ENCODE data around the gene CBFA2T2.
"Not testable (repeated sequence)": the region's sequence is repeated elsewhere in the genome, so short reads cannot be mapped to it uniquely, and the experiment has no call there.

Gene CBFA2T2

DNA sequence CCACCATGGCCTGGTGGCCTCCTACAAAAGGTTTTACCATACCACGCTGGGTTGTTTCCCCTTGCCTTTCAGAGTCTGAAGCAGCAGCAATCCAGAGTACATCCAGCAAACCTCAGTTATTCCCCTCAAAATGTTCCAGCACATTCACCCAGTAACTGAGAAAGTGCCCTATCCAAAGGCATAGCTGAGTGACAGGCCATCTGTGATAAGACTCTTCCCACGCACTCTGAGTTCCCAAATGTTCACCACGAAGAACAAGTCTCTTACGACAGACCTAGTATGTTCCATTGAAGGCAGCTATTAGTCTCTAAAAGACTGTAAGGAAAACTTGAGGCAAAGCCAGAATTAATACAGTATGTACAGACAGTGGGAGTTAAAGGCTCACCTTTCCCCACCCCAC is 140.6 kb downstream of the CBFA2T2 start:
- no peak for DNase-seq

DNA sequence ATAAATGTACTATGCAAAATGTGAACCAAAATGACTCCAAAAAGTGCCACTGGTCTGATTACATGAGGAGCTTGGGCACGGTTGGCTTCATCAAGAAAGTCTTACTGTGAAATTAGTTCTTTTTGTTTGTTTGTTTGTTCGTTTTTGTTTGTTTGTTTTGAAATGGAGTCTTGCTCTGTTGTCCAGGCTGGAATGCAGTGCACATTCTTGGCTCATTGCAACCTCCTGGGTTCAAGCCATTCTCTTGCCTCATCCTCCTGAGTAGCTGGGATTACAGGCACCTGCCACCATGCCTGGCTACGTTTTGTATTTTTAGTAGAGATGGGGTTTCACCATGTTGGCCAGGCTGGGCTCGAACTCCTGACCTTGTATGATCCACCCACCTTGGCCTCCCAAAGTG is 142.0 kb downstream of the CBFA2T2 start:
- DNase-seq: not testable (repeated sequence)

DNA sequence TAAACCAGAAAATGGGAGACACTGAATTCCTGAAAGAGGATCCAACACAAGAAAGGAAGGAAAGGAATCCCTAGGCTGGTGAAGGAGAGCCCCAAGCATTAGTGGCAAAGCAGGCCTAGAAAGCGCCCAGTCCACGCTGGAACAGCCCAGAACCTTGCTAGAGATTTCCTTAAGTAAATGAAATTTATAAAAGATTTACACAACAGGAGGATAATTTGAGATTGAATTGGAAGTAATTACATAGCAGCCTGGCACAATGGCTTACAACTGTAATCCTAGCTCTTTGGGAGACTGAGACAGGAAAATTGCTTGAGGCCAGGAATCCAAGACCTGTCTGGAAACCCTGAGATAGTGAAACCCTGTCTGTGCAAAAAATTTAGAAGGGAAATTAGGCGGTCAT is 145.4 kb downstream of the CBFA2T2 start:
- DNase-seq: no peak

DNA sequence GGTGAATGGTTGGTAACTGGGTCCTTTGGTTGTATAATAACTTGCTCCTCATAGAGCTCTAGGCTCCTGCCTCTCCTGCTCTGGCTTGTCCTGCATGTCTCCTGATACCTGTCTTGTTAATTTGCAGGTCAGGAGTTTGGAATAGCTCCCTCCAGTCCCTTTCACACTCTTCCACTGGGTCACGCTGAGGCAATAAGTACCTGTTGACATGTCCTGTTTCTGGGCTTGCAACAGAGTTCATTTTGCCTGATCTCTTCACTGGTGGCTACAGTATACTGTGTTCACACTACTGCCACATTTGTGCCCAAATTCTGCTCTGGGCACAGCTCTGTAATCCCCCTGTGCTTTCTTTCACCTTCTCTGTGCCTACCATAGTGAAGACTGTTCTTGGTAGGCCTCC is 146.9 kb downstream of the CBFA2T2 start:
- no peak for DNase-seq

DNA sequence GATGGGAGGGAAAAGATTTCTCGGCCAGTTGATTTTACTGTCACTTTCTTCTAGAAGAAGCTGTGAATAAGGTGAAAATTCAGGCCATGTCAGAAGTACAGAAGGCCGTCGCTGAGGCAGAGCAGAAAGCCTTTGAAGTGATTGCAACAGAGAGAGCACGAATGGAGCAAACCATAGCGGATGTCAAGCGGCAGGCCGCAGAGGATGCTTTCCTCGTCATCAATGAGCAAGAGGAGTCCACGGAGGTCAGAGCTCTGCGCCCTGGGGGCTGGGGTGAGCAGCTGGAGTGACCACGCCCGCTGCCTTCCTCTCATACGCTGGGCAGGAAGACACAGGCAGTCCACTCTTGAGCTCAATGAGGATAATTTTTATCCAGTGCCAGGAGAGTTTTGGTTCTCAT is 150.4 kb downstream of the CBFA2T2 start:
- no peak for DNase-seq

DNA sequence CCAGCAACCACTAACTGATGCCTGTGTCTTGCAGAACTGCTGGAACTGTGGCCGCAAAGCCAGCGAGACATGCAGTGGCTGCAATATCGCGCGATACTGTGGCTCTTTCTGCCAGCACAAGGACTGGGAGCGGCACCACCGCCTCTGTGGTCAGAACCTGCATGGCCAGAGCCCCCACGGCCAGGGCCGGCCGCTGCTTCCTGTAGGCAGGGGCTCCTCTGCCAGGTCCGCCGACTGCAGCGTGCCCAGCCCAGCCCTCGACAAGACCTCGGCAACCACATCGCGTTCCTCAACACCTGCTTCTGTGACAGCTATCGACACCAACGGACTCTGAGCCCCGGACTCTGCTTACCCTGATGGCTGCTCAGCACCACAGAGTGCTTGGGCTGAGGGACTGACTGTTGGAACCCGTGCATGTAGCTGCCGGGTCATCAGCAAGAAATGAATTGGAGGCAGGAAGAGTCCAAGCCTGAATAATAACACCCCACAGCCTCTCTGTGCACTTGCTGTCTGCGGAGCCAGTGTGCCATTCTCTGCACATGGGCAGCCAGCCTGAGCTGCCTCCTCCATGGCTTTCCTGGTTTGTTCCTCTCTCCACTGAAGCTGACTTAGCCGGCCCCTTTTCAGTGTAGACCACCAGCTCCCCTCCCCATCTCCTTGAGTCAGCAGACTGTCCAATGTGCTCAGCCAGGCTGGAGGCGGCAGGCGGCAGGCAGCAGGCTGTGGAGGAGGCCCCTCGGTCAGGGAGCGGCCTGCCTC is 154.6 kb downstream of the CBFA2T2 start:
- no peak for DNase-seq

DNA sequence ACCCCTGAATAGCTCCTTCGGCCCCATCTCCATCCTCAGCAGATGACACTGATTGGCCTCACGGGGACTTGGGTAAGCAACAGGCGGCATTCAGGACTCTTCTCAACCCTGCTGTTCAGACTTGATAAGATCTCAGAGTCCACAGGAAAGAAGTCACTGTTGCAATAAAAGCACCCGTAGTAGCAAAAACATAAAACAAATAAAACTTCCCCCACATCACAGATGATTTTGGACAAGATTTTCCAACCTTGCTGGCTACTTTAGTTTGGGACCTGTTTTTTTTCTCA is 155.1 kb downstream of the CBFA2T2 start:
- DNase-seq: no peak

DNA sequence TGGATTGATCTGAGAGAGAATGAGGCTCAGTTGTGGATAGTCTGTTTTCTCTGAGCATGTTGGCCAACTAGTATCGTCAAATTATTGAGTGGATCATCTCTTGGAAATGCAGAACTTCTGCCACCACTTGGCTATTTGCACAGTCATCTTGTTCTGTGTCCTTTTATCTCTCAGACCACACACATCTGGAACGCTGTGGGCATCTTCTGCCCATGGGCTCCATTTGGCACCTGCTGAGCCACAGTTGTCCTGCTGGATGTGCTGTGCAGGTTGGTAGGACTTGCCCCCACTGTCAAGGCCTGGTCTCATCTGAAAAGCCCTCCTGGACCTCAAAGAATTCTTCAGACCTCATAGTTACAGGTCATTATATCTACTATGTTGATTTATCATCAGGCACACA is 155.5 kb downstream of the CBFA2T2 start:
- DNase-seq: no peak

DNA sequence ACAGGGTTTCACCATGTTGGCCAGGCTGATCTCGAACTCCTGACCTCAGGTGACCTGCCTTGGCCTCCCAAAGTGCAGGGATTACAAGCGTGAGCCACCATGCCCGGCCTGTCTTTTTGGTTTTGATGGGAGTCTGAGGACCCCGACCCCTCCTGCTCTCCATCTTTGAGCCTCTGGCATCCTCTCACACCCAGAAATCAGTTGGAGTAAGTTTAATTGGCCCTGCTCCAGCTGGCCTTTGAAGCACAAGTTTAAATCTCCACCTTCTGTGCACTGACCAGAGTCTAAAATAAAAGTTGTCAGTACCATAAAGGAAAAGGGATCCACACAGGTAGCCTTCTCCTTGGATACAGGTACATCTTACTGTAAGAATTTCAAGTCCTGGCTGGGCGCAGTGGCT is 156.3 kb downstream of the CBFA2T2 start:
- DNase-seq: no peak

DNA sequence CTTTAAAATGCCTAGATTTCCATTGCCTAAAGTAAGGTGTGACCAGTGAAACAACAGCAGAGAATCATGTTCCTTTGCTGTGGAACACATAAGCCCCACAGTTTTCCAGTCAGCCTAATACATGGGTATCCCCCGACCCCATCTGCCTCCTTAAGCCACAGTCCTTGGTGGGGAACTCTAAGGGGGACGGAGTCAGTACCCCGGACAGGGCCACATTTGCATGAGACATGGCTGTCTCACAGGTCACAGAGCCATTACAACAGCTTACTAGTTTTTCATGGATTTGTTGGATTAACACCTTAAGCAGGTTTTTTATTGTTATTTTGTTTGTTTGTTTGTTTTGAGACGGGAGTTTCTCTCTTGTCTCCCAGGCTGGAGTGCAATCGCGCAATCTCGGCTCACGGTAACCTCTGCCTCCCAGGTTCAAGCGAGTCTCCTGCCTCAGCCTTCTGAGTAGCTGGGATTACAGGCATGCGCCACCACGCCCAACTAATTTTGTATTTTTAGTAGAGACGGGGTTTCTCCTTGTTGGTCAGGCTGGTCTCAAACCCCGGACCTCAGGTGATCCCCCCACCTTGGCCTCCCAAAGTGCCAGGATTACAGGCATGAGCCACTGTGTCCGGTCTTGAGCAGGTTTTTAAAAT is 157.2 kb downstream of the CBFA2T2 start:
- DNase-seq: not testable (repeated sequence)

DNA sequence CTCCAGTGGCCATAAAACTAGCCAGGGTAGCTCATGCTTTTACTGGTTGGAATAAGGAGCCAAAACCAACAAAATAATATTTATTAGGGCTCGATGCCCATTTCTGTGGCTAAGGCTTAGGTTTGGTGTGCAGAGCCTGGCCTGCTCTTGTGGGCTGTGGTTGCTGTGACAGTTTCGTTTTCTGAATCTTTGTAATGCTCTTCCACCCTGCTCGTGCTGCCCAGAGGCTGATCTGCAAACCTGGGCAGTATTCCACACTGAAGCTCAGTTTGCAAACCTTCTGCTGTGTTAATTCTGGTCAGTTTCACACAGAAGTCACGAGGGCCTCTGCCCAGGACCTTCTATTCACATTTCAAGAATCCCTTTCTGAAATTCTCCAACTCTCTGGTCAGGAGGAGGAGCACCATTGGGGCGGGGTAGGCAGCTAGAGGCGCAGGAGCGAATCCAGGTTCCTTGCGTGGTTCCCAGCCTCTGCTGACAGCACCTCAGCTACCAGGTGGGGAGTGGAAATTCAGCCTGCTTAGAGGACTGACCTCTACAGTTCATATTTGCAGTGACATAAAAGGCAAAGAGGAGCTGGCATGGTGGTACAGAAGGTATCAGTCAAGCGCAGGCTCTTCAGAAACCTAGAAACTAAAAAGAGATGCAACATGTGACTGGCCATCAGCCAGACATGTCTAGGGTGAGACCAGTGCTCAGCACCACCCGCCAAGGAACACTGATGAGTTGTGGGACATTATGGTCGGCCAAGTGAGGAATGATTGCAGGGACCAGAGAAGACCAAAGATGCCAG is 157.9 kb downstream of the CBFA2T2 start:
- DNase-seq: peak; percentile 39

DNA sequence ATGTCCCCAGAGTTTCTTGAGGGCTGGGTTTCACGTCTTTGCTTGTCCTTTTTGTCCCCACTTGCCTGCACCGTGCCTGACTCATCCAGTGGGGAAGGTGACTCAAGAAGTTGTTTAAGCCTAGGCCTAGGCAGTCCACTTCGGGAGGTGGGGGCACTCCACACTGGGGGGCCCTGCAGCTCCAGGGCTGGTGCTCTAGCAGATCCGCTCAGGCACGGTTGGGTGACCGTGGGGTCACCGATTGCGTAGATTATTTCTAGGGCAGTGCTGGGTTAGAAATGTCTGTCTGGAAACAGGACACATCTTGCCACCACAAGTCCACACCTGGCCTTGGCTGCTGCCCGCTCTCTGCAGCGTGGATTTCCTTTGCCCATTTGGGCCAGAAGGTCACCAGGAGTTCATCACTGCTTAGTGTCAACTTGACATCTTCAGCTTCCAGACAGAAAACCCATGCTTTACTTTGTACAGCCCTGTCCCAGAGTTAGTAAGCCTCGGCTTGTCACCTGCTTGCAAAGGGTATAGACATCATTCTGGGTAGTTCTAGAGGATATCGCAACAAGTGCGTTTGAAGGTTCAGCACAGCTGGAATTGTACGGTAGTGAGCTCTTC is 158.6 kb downstream of the CBFA2T2 start:
- DNase-seq: no peak

DNA sequence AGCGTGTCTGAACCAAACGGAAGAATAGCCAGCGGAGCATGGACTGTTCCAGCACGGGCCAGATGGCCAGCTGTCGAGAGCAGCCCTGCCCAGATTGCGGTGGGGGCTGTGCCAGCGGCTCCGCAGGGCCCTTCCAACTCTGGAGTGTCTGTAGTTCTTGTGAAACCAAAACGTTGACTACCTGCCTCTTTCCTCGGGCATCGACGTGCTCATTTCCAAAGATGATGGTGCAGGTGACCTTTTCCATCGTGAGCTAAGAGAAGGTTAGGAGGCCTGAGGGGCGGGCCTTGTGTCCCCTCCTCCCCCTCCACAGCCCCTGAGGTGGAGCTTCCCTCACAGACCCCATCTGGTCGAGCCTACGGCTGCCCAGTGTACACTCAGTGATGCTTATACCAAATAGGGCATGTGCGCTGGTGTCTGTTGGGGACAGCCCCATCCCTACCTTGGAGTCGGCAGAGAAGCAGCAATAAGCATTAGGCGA is 159.3 kb downstream of the CBFA2T2 start:
- DNase-seq: no peak

DNA sequence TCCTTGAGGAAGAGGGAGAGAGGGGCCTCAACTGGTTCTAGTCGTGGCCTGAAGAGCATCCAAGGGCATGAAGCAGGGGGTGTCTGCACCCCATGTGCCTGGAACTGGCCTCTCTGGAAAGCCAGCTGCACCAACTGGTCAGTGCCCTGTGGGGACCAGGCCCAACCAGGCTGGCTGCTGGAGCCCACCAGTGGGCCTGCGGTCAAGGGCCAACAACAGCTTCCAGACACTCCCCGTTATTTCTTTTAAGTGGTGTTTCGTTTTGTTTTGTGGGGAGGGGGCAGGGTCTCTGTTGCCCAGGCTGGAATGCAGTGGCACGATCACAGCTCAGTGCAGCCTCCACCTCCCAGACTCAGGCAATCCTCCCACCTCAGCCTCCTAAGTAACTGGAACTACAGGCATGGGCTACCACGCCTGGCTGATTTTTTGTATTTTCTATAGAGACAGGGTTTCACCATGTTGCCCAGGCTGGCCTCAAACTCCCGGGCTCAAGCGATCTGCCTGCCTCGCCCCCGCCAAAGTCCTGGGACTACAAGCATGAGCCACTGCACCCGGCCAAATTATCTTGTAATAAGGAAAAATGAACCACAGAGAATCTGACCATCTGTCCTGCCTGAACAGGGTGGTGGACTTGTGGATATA is 160.3 kb downstream of the CBFA2T2 start:
- DNase-seq: no peak

DNA sequence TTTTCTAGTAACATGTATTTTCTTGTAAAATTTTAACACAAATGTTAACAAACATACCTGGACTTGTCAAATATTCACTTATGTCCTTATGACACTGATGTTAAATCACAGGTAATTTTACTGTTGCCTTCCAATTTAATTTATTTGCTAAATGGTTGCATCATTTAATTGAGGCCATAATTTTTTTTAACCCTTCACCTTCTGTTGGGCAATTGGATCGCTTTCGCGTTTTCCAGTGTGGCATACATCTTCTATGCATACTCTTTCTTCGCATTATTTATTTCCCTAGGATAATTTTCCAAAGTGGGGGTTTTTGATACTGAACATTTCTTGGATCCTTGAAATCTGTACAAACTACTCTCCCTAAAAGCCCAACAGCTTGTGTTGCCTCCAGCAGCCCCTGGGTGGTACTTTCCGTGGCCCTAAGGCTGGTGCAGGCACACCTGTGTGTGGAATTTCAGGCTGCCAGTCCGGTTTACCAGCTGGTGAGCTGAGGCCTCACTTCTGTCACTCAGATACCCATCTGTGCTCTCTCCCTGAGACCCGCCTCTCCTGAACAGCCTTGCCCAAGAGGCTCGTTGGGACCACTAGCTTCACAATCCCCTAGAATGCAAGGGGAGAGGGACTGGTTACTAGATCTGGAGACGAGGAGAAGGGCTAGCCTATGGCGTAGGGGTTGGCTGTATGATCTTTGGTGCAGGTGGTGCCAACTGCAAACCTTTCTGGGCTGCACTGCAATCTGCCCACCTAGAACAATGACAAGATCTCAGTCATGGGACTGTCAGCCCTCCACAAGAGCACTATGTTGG is 161.1 kb downstream of the CBFA2T2 start:
- DNase-seq: no peak

DNA sequence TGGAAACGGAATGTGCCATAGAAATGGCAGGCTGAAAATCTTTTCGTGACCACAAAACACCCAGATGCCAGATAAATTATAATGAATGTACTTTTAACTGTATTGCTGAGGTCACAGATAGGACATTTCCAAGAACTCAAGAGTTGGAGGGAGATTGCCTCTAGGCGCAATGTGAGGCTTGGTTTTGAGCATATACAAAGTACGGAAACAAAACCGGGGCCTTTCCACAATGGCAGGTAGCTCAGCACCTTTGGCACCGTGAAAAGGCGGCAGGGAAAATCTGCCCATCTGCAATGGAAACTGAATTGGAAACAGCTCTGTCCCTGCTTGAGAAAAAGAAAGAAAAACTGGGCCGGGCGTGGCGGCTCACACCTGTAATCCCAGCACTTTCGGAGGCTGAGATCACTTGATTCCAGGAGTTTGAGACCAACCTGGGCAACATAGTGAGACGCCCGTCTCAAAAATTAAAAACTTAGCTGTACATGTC is 161.7 kb downstream of the CBFA2T2 start:
- DNase-seq: no peak

DNA sequence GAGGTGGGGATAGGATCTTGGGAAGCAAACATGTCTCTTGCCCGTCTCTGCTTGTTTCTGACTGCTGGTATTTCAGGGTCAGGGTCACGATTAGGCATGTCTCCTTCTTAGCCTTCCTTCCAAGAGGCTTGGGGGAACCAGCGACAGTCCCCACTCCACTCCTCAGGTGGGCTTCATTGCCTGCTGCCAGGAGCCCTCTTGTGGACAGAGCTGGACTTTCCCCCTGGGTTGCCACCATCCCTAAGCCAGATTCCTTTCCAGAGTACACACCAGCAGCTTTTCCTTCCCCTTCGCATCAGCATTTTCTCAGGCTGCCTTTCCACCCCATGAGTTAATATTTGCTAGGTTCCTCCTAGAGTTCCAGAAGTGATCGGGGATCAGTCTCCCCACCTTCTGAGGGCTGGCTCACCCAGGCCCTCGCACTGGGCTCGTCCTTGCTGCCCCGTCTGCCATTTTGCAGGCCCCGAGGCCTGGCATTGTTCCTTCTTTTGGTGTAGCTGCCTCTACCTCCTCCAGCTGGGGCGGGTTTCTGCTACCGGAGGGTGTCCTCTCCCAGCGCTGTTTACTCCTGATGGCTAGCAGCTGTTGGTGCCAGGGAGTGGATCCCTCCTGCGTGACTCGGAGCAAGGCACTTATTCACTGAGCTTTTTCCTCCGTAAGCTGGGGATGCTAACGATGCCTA is 163.5 kb downstream of the CBFA2T2 start:
- peak; percentile 51 for DNase-seq

DNA sequence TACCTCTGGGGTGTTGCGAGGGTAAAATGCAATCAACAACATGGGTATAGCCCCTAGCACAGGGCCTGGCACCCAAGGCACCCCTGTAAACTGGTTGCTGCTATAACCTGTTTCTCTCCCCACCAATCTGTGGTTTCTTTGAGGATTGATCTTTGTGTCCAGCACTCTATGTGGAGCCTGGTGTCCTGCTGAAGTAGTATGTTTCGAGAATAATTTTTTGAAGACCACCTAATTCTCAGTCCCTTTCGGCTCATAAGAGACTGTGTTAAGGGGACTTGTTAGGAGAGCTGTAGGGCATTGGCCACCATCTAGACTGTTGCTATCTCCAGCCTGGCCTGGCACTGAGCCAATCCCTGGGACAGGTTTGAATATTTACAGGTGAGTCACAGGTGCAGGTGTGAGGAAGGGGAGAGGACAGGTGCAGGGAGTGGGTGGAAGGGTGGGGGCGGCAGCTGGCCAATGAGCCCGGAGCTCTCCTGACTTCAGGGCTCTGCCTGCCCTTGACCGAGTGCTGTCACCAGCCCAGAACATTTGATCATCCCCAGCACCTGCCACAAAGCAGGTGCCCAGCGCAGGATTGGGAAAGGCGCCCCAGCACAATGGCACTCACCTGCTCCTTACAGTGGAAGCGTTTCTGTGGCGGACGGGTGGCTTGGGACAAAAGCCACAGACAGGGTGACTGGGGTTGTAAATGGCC is 164.2 kb downstream of the CBFA2T2 start:
- no peak for DNase-seq

DNA sequence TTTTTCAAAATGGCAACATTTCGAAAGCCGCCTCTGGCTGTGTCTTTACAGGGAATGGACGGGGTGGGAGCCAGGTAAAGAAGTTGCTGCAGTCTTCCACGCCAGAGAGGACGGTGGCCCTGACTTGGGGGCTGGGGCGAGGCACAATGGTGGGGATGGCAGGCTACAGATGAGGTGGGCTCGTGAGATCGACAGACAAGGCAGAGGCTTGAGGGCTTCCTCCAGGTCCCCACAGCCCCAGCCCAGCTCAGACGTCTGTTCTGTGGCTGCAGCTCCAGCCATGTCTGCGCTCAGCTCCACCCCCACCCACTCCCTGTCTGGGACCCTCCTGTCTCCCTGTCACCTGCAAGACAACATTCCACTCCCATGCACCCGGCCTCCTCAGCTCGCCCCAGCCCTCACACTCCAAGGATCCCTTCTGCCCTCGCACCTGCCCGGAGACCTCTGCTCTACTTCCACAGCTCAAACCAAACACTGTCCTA is 164.8 kb downstream of the CBFA2T2 start:
- no peak for DNase-seq

DNA sequence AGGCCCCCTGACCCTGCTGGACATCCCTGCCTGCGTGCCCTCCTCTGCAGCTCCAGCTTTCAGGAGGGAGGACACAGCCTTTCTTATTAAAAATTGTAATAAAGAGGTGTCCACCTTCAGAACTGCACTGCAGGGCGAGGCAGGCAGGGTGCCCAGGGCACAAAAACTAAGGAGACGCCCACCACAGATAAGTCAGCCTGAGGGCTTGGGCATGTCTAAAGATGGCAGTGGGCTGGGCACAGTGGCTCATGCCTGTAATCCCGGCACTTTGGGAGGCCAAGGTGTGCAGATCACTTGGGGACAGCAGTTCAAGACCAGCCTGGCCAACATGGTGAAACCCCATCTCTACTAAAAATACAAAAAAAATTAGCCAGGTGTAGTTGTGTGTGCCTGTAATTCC is 165.3 kb downstream of the CBFA2T2 start:
- DNase-seq: no peak

Measured in activated CD4-positive, alpha-beta T cell treated with anti-CD3 and anti-CD28 coated beads, Interleukin-2, amount 50 U/mL, for 16 hours (primary cell).